ENCODE data around the gene OSBP2. TPM values are rescaled to one million over a fixed set of nuclear protein-coding genes. Genes with fewer than 3 reads are reported as not detected.
"Not testable (repeated sequence)": the region's sequence is repeated elsewhere in the genome, so short reads cannot be mapped to it uniquely, and the experiment has no call there.

Gene OSBP2
- total RNA-seq, 1 donor from 2014 or later: 0.35 TPM

GRCh38 chr22:30770716-30771115 lies 76.0 kb downstream of the OSBP2 start:
- DNase-seq (no peak), ATAC-seq (ENCODE audit: low read depth) (no peak)
- no peak overlapping the region for H3K27ac Mint-ChIP-seq
- H3K36me3 Mint-ChIP-seq (ENCODE audit: low read depth): no peaks in the 10 kb centered on the region
- H3K4me1 Mint-ChIP-seq: no peaks in the 10 kb centered on the region
- TF ChIP-seq CTCF (IDR thresholded peaks at IDR 0.05): no peak
- H3K9me3 Mint-ChIP-seq: no peaks in the 10 kb centered on the region
- ChIA-PET POLR2A (no interaction called here), CTCF (no interaction called here)
- intact Hi-C loops (cut with micrococcal nuclease): no loop called here
- no peaks in the 10 kb centered on the region for H3K27me3 Mint-ChIP-seq
- H3K4me3 Mint-ChIP-seq: no peak overlapping the region

DNA sequence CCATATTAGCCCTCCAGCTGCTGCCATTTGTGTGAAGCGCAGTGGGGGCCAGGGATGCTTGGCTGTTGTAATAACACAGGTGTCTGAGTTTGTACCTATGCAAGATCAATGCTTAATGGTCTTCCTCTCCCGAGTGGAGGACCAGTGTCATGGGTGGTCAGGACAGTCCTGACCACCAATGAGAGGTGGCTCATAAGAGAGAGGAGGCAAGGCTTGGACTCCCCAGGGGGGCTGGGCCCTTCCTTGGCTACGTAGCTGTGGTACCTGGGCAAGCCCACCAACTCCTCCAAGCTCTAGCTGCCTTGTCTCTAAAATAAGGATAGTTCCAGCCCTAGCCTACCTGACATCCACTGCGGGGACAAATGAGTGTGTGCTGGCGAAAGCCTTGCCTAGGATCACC lies 79.2 kb downstream of the OSBP2 start:
- H3K4me3 Mint-ChIP-seq: no peak overlapping the region
- H3K36me3 Mint-ChIP-seq (ENCODE audit: low read depth): no peaks in the 10 kb centered on the region
- H3K27me3 Mint-ChIP-seq: no peaks in the 10 kb centered on the region
- POLR2A ChIA-PET: no interaction called here
- DNase-seq (no peak), ATAC-seq (ENCODE audit: low read depth) (no peak)
- intact Hi-C loops (cut with micrococcal nuclease): no loop called here
- no peak for TF ChIP-seq CTCF (IDR thresholded peaks at IDR 0.05)
- no peaks in the 10 kb centered on the region for H3K9me3 Mint-ChIP-seq
- H3K27ac Mint-ChIP-seq: no peak overlapping the region
- CTCF ChIA-PET: no interaction called here
- no peaks in the 10 kb centered on the region for H3K4me1 Mint-ChIP-seq

GRCh38 chr22:30774566-30774965 lies 79.9 kb downstream of the OSBP2 start:
- Mint-ChIP-seq H3K27ac (no peak overlapping the region), H3K4me3 (no peak overlapping the region), H3K4me1 (no peaks in the 10 kb centered on the region), H3K9me3 (no peaks in the 10 kb centered on the region), H3K27me3 (no peaks in the 10 kb centered on the region), H3K36me3 (ENCODE audit: low read depth) (no peaks in the 10 kb centered on the region)
- TF ChIP-seq CTCF (IDR thresholded peaks at IDR 0.05): no peak
- intact Hi-C loops (cut with micrococcal nuclease): no loop called here
- POLR2A ChIA-PET: no interaction called here
- no peak for DNase-seq
- no peak for ATAC-seq (ENCODE audit: low read depth)
- CTCF ChIA-PET: no interaction called here

DNA sequence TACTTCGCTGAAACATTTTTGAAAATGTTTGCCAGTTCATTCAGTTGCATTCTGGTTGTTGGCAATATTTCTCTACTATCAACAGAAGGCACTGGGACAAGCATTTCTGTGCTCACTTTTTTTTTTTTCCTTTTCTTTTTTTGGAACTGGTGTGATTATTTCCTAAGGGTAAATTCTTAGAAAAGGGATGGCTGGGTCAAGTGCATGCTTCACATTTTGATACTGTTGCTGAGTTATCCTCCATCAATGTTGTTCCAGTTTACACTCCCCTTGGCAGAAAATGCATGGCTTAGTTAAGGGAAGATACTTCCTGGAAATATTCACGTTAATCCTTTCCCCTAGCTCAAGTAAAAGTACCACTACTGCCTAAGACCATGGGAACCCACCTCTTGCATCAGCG lies 81.8 kb downstream of the OSBP2 start:
- no peak for TF ChIP-seq CTCF (IDR thresholded peaks at IDR 0.05)
- Mint-ChIP-seq H3K4me3 (no peak overlapping the region), H3K4me1 (no peaks in the 10 kb centered on the region), H3K9me3 (no peaks in the 10 kb centered on the region), H3K27me3 (peaks cover 8% of the 10 kb centered on the region), H3K36me3 (ENCODE audit: low read depth) (no peaks in the 10 kb centered on the region), H3K27ac (no peak overlapping the region)
- intact Hi-C loops (cut with micrococcal nuclease): no loop called here
- ATAC-seq (ENCODE audit: low read depth): no peak
- DNase-seq: no peak
- ChIA-PET POLR2A (no interaction called here), CTCF (interaction anchor here (0.6 kb wide), 1 partner anchor 143 kb away, joined by 3 read pairs; no protein-coding TSS in a partner anchor)

DNA sequence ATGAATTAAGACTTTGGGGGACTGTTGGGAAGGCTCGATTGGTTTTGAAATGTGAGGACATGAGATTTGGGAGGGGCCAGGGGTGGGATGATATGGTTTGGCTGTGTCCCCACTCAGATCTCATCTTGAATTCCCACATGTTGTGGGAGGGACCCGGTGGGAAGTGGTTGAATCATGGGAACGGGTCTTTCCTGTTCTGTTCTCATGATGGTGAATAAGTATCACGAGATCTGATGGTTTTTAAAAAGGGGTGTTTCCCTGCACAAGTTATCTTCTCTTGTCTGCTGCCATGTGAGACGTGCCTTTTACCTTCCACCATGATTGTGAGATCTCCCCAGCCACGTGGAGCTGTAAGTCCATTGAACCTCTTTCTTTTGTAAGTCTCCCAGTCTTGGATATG lies 82.5 kb downstream of the OSBP2 start:
- H3K27ac Mint-ChIP-seq; intact Hi-C loops (cut with micrococcal nuclease); H3K4me3 Mint-ChIP-seq; H3K27me3 Mint-ChIP-seq; DNase-seq; H3K9me3 Mint-ChIP-seq; POLR2A ChIA-PET; H3K36me3 Mint-ChIP-seq (ENCODE audit: low read depth); ATAC-seq (ENCODE audit: low read depth); H3K4me1 Mint-ChIP-seq: not testable (repeated sequence)
- CTCF ChIA-PET: interaction anchor here (0.6 kb wide), 1 partner anchor 143 kb away, joined by 3 read pairs; no protein-coding TSS in a partner anchor

DNA sequence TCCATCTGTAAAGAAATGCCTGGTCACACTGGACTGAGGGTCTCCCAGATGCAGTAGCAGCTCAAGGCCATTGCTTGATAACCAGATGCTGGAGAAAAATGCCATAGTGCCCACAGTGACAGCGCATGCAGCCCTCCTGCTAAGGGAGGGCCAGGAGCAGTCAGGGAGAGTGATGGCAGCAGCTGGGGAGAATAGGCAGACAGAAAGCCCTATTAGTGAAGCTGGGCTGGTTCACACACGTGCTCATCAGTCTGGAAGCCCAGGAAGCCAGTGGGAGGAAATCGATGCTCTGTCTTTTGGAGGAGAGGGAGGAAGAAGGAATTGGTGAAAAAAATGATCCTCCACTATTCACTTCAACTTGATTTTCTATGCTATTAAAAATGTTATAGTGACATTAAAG lies 82.9 kb downstream of the OSBP2 start:
- DNase-seq (no peak), ATAC-seq (ENCODE audit: low read depth) (no peak)
- ChIA-PET CTCF (no interaction called here), POLR2A (no interaction called here)
- intact Hi-C loops (cut with micrococcal nuclease): no loop called here
- no peaks in the 10 kb centered on the region for H3K36me3 Mint-ChIP-seq (ENCODE audit: low read depth)
- no peaks in the 10 kb centered on the region for H3K9me3 Mint-ChIP-seq
- no peaks in the 10 kb centered on the region for H3K4me1 Mint-ChIP-seq
- no peak for TF ChIP-seq CTCF (IDR thresholded peaks at IDR 0.05)
- no peak overlapping the region for H3K27ac Mint-ChIP-seq
- H3K4me3 Mint-ChIP-seq: no peak overlapping the region
- peaks cover 10% of the 10 kb centered on the region for H3K27me3 Mint-ChIP-seq
